Skin epidermis (tissue), 12 donors: Measurements from ENCODE around the gene INTS1.

Experiments used
- H3K27ac ChIP-seq, 21 experiments: fragments of 200-600 bp; sonication (generic) in 11 of 21; one replicate each; pipeline ENCODE4 v1.5.0; 2020; ENCODE audit warnings: mild to moderate bottlenecking in 3 of 21, inconsistent platforms in 2 of 21, moderate library complexity in 2 of 21
- H3K4me3 ChIP-seq, 7 experiments: fragments of 200-600 bp; sonication (generic) in 2 of 7; one replicate each; pipeline ENCODE4 v1.5.0; 2020; ENCODE audit warnings: inconsistent platforms in 2 of 7, mild to moderate bottlenecking in 2 of 7, moderate library complexity in 1 of 7

The INTS1 gene

GRCh38 chr7:1544178-1544895 lies 40.1 kb upstream of the INTS1 start:
- H3K27ac ChIP-seq: peak overlapping the region in 9 of 21 experiments; percentile 27 to 67 (median 49)

GRCh38 chr7:1543826-1544177 lies 39.6 kb upstream of the INTS1 start:
- Histone ChIP-seq H3K4me3 (no peak overlapping the region), H3K27ac (peak overlapping the region in 6 of 21 experiments; percentile 27 to 67 (median 50))

More at GRCh38 chr7:1544178-1544895, 40.1 kb upstream of the INTS1 start:
- H3K4me3 ChIP-seq: no peak overlapping the region

- Histone ChIP-seq H3K4me3 (no peak overlapping the region), H3K27ac (peak overlapping the region in 3 of 21 experiments; percentile 4 to 67 (median 52))
Observed at GRCh38 chr7:1542841-1543747, 38.9 kb upstream of the INTS1 start.

GRCh38 chr7:1542329-1542728 lies 38.1 kb upstream of the INTS1 start:
- no peak overlapping the region for H3K27ac ChIP-seq
- H3K4me3 ChIP-seq: no peak overlapping the region

GRCh38 chr7:1541431-1542162 lies 37.4 kb upstream of the INTS1 start:
- Histone ChIP-seq H3K4me3 (no peak overlapping the region), H3K27ac (no peak overlapping the region)

- no peak overlapping the region for H3K27ac ChIP-seq
- H3K4me3 ChIP-seq: no peak overlapping the region
Observed at GRCh38 chr7:1540776-1541271, 36.6 kb upstream of the INTS1 start.

GRCh38 chr7:1539882-1540775 lies 35.9 kb upstream of the INTS1 start:
- Histone ChIP-seq H3K27ac (peak overlapping the region in 1 of 21 experiments; percentile 91), H3K4me3 (no peak overlapping the region)

GRCh38 chr7:1539181-1539881 lies 35.1 kb upstream of the INTS1 start:
- H3K4me3 ChIP-seq: no peak overlapping the region
- peak overlapping the region in 4 of 21 experiments; percentile 68 to 96 (median 88) for H3K27ac ChIP-seq

- Histone ChIP-seq H3K4me3 (peak overlapping the region in 1 of 7 experiments; percentile 41), H3K27ac (peak overlapping the region in 13 of 21 experiments; percentile 1 to 98 (median 88))
Observed at GRCh38 chr7:1538544-1539180, 34.5 kb upstream of the INTS1 start.

- peak overlapping the region; percentile 20 to 47 (median 30) for H3K4me3 ChIP-seq
- H3K27ac ChIP-seq: peak overlapping the region in 20 of 21 experiments; percentile 65 to 98 (median 87)
Observed at GRCh38 chr7:1537535-1538412, 33.6 kb upstream of the INTS1 start.

GRCh38 chr7:1536743-1537534 lies 32.8 kb upstream of the INTS1 start:
- peak overlapping the region; percentile 20 to 47 (median 30) for H3K4me3 ChIP-seq
- peak overlapping the region in 20 of 21 experiments; percentile 65 to 98 (median 87) for H3K27ac ChIP-seq

GRCh38 chr7:1536455-1536742 lies 32.2 kb upstream of the INTS1 start:
- peak overlapping the region in 19 of 21 experiments; percentile 71 to 98 (median 87) for H3K27ac ChIP-seq
- peak overlapping the region in 2 of 7 experiments; percentile 45 to 47 for H3K4me3 ChIP-seq

GRCh38 chr7:1535701-1536454 lies 31.7 kb upstream of the INTS1 start:
- no peak overlapping the region for H3K4me3 ChIP-seq

GRCh38 chr7:1535100-1535458 lies 30.9 kb upstream of the INTS1 start:
- peak overlapping the region in 3 of 21 experiments; percentile 28 to 96 (median 94) for H3K27ac ChIP-seq

More at GRCh38 chr7:1535701-1536454, 31.7 kb upstream of the INTS1 start:
- H3K27ac ChIP-seq: peak overlapping the region in 14 of 21 experiments; percentile 53 to 98 (median 90)

More at GRCh38 chr7:1535100-1535458, 30.9 kb upstream of the INTS1 start:
- H3K4me3 ChIP-seq: no peak overlapping the region
